NCI-H446 (cell line): ENCODE results near the gene MAPK8IP2.
A peak's percentile ranks its signal among the peaks of the same experiment; 100 is the strongest.
"Not testable (repeated sequence)": the region's sequence is repeated elsewhere in the genome, so short reads cannot be mapped to it uniquely, and the experiment has no call there.

ENCODE experiments used
- DNase-seq, 2 experiments: peaks; one replicate each; lab custom pipeline; 2025; lab: John Stamatoyannopoulos, UW

Gene MAPK8IP2

DNA sequence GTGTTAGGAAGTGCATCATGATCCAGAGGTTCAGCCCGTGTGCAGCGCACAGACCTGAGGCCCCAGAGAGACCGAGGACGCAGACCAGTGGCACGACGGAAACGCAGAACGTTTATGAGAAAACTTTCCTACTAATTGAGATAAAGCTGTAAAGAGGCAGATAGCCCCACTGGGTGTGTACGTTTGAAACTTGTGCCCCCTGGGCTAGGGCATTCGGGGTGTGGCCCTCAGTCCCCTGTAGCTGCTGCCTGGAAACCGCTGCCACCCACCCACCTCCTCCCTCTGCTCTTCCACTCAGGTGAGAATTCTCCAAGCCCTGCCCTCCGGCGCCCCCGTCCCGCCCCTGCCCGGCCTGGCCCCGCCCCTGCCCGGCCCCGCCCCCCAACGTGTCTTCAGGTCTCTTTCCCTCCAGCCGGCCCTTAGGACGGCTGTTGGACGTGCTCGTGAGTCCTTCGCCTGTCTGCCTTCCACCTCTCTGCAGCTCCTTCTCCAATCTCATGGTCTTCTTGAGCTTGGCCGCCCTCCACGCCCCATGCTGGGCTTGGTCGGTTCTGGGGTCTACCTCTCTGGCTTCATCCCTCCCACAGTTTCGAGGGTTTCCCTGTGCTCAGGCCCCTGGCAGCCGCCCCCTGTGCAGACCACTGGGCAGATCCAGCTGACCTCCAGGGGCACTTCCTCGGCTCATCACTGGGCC is 12.1 kb downstream of the MAPK8IP2 start:
- no peak for DNase-seq

DNA sequence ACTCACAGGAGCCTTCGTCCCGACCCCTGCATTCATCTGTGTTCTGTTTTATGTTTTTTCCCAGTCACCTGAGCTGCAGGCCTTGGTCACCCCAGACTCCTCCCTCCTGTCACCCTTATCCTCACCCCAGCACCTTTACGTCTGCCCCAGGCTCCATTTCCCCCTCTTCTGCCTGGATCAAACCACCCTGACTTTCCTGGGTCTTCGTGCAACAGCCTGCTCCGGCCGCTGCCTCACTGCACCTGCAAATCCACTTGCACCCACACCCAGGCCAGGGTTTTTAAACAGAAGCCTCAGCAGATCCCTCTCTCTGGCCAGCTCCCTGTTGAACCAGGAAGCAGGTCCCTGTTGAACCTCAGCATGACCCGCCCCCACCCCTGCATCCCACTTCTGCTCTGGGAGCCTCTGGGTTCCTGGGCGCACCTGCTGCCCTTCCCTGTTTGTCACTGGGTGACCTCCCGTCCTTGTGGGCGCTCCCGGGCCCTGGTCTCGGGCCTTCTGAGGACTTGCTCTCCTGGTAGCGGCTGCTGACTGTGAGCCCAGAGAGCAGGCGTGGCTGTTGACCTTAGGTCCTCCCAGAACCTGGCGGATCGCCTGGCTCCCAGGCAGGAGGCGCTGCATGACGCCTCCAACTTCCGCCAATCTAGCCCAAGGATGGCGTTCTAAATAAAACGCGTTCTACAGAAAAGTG is 12.8 kb downstream of the MAPK8IP2 start:
- DNase-seq, result no peak

DNA sequence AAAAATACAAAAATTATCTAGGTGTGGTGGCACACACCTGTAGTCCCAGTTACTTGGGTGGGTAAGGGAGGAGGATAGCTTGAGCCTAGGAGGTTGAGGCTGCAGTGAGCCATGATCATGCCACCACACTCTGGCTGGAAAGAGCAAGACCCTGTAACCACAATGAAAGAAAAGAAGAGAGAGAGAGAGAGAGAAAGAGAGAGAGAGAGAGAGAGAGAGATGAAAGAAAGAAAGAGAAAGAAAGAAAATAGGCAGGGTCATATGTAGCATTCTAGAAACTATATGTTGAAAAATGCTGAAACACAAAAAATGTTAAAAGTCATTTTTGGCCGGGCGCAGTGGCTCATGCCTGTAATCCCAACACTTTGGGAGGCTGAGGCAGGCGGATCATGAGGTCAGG is 13.7 kb downstream of the MAPK8IP2 start:
- not testable (repeated sequence) for DNase-seq

DNA sequence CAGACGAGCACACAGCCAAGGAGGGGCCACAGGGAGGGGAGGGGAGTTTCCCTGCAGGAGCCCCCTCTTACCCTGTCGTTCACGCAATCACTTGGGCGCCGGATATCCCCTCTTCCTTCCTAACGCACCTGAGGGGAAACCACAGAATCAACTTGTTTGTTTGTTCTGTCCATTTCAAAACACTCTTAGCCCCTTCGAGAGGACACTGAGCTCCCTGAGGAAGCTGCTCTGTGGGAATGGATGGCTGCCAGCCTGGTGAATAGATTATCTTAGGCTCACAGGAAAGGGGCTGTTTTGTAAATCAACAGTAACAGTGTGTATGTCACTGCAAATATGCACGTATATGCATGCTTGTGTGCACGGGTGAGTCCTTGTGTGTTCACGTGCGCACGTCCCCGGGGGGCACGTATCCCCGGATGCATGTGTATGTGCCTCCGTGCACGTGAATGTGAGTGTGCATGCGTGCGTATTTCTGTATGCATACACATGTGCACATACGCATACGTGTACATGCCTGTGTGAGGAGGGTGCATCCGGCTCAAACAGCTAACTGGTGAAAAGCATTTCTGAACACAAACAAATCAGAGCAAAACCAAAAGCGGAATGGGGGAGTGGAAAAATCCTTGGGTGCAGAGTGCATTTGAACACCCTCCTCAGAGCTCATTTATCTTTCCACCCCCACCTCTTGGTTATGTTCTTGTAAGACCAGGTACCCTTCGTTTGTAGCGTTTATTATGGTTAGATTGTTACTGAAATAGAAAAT is 20.2 kb downstream of the MAPK8IP2 start:
- no peak for DNase-seq

DNA sequence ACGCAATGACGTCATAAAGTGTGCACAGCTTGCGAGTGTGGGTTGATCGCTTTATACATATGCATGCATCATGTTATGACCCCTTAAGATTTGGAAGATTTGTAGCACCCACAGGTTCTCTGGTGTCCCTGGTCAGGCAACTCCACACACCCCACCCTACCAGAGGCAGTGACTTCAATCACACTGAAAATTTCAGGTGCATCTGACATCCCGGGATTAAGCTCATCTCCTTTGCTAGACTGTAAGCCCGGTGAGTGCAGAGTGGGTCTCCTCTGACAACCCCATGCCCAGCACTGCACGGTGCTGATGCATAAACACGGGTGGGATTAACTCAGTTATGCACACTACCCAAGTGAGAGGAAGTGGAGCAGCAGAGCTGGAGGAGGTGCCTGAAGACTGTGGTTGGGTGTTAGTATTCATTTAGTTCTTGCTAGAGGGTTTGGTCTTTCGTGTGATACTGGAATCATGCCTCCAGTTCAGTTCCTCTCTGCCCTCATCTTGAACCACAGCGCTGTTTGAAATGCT is 20.8 kb downstream of the MAPK8IP2 start:
- DNase-seq, result no peak

DNA sequence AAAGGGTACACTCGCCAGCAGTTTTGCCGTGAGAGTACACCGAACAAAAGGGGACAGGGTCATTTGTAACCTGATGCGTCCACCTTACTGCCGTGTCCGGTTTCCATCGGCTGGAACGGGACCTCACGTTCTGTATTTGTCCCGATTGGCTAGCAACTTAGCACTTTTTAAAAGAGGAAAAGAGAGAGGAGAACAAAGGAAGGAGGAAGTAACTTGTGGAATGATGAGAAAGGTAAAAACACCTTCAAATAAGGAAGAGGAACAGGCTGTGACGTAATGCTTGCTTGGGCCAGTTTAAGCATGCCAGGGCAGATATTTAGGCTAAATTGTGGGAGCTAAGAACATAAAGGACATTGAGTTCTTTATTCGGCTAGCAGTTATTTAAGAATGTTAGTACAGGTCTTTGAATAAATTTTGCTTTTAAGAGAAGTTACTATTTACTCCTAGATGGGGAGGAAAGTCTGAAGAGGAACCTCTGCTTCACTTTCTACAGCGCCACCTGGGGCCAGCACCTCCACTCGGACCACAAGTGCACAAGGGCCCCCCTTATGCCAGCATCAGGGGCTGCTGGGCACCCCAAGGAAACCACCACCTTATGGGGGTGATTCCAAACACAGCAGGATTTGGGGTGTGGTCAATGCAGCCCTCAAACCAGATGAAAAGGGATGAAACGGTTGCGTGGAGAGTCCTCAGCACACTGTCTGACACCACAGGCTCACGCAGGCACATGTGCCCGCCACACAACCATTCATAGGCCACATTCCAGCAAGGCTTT is 21.5 kb downstream of the MAPK8IP2 start:
- no peak for DNase-seq

DNA sequence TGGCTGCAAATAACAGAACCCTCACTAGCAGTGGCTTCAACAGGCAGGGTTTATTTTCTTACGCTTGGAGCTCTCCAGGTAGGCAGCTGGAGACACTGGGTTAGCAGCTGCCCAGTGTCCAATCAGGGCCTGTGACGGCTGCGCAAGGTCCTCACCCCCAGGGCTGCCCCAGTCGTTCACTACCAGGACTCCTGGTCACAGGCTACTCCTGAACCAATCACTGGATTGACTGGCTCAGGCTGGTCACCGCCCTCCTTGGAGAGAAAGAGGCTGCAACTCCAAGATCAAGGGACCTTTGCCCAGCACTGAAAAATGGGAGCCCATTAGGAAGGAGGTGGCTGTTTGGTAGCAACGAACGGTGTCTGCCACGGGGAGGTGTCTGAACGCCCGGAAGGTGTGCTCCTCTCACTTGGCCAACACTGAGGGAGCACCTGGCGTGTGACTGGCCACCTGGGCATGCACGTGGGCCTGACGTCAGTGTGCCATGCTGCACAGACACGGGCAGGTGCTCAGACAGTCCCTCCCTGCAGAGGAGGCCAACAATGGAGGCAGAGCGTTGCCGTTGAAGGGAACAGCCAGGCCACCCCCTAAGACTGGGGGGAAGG is 22.2 kb downstream of the MAPK8IP2 start:
- DNase-seq, result no peak

DNA sequence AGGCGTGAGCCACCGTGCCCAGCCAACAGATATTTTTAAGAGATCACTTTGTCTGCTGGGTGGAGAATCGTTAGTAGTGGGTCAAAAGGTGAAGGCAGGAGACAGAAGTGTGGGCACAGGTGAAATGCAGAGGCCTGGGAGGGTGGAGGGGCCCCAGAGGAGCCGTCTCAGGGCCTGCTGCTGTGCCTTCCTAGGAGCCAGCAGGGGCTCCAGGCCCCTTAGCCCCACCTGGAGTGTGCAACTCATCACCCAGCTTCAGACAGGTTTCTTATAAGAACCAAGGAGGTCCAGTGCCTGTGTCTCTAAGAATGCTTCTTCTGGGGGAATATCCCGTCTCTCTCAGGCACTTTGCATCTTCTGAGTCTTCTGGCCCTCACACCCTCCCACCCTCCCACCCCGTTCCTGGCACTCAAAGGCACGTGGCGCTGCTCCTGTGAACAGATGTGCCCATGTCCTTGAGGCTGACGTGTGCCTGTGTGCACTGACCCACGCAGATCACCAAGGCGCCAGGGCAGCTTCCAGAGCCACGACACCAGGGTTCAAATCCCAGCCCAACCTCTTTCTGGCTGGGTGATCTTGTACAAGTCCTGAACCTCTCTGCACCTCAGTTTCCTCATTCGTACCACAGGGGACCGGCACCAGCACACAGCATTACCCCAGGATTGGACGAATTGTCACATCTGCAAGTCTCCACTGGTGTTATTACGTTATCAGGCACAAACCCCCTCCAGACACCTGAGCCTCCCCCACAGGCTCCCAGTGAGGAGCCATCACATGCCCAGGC is 23.9 kb downstream of the MAPK8IP2 start:
- DNase-seq, result no peak

DNA sequence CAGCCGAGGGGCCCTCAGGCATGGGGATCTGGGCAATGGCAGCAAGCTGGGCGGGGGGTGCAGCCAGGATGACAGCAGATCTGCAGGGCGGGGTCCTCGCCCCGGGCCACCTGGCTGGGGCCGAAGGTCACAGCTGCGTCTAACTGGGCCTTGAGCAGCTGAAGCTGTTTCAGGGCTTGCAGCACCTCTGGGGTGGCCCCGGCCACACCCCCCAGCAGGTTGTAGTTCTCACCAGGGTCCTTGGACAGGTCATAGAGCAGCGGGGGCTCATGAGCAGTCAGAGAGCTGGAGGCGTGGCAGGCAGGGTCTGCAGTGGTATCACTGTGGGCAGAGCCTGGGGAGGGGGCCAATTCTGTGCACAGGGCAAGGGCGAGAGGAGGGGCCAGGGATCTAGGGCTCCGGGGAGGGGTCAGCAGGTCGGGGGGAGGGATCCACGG is 24.6 kb downstream of the MAPK8IP2 start:
- no peak for DNase-seq

DNA sequence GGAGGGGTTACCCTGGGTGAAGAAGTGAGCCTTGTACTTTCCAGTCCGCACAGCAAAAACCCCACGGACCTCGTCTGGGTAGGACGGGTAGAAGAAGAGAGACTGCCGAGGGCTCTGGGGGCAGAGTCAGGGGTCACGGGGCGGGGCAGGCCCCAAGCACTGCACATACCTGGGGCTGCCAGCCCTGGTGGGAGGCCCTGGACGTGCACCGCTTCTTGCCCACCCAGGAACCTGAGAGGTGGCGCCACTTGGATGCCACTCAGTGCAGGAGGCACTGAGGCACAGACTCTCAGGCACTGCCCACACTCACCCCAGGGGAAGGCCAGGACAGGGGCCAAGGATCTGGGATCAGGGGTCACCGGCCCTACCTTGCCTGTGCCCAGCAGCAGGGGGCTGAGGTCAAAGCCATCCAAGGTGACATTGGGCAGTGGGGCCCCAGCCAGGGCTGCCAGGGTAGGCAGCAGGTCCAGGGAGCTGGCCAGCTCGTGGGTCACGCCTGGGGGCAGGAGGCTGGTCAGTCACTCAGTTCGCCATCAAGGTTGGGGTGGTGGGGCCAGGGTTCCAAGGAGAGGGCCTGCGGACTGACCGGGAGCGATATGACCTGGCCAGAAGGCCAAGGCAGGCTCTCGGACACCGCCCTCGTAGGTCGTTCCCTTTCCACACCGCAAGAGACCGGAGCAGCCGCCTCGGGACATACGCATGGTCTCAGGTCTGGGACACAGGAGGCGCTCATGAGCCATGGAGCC is 25.1 kb downstream of the MAPK8IP2 start:
- DNase-seq, result no peak

DNA sequence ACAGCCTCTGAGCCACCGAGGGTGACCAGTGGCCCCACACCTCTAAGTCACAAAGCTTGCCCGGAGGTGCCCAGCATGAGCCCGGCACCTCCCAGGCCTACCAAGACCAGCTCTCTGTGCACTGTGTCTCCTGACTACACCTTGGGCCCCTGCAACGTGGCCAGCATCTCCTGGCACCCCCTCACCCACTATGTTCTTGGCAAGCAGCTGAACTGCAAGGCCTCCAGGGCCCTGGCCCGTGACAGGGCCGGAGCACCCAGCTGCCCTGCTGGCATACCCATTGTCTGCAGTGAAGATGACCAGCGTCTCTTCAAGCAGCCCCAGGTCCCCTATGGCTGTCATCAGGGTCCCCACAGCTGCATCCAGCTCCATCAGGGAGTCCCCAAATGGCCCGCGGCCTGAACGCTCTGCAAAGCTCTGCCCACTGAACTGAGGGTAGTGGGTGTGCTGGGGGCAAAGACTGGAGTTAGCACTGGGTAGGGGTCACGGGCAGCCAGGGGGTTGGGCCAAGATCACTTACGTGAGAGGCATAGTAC is 25.8 kb downstream of the MAPK8IP2 start:
- no peak for DNase-seq

DNA sequence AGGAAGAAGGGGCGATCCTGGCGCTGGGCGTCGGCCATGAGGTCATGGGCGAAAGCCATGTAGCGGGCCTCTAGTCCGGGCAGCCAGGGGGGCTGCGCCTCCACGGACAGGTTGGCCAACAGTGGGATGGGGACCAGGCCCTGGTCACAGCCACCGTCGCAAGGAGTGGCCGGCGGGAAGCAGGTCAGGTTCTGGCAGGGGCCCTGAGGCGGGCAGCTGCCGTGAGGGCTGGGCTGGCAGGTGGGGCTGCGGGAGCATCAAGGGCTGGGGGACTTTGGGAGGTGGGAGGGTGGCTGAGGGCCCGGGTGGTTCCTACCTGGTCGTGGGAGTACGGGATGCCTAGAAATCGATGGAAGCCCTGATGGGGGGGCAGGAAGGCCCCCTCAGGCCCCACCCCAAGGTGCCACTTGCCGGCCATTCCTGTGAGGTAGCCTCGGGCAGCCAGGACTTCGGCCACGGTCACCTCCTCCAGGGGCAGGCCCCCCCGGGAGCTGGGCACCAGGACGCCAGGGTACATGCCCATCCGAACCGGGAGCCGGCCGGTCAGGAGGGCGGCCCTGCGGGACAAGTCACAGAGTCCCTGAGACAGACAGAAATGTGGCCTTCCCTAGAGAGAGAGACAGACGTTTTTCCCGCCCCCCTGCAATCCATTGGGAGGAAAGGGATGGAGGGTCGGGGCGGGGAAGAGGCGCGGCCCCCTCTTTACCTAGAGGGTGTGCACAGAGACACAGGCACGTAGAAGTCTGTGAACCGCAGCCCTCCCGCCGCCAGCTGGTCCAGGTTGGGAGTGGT is 26.5 kb downstream of the MAPK8IP2 start:
- no peak for DNase-seq

DNA sequence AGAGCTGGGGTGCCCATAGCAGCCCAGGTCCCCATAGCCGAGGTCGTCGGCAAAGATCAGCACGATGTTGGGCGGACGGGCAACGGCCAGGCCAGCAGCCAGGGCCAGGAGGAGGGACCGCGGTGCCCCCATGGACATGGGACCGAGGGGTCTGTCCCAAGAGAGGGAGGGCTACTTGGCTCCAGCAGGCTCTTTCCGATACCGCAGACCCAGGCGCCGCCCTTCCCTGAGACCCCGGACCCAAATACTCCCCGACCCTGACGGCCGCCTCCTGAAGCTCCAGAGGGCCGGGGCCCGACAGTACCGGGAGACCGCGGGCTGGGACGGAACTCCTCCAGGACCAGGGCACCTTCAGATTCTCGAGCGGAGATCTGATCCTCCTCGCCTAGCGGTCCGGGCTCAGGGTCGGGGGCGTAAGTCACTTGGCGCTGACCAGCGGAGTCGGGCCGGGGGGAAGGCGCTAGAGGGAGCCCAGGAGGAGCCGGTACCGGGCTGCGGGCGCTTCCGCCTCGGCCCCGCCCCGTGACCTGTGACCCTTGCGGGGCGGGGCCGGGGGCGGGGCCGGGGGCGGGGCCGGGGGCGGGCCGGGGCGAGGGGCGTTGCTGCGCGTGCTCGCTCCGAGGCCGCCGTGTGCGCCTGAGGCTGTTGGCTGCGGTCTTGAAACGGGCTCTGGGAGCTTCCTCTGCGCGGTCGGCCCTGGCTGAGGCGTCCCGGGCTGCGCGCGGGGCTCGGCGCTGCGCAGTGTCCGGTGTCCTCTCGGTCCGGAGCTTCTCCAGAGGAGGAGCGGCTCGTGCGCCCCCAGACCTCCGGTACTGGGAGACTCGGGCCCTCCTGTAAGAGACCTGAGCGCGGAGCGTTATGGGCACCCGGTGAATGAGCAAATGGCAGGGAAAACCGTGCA is 27.3 kb downstream of the MAPK8IP2 start, which contains the start of gene ARSA:
Gene ARSA, minus strand, starts transcription at position 511 of the 901 bp plus-strand sequence. Its CDS starts 373 bp downstream, at position 138.
- peak; percentile 6 to 80 for DNase-seq

DNA sequence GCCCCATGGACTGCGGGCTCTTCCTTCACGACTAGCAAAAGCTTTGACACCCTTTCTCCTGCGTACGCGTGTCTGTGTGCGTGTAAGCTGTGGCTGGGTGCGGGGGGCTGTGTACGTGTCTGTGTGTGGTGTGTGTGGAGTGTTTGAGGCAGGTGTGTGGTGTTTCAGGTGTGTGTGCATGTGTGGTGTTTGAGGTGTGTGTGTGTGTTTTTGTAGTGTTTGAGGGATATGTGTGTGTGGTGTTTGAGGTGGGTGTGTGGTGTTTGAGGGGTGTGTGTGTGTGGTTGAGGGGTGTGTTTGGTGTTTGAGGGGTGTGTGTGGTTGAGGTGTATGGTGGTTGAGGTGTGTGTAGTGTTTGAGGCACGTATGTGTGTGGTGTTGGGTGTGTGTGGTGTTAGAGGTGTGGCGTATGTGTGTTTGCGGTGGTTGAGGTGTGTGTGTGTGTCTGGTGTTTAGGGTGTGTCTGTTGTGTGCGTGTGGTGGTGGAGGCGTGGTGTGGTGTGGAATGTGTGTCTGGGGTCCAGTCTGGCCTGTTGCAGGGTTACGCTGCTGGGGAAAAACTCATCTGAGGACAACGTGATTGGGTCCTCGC is 28.0 kb downstream of the MAPK8IP2 start:
- no peak for DNase-seq

DNA sequence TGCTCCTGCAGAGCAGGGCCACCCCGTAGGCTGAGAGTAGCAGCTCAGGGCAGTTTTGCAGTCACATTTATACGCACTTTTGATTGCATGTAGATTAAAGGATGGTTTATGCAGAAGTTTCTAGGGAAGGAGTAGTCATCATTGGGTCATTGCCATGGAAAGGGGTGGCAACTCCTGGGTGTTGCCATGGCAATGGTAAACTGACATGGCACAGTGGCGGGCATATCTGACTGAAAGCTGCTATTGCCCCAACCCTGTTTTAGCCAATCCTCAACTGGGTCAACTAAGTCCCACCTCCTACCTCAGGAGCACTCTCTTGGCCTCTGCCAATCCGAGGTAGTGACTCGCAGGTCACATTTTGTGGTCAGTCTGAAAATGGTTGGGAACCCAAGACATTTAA is 29.8 kb downstream of the MAPK8IP2 start:
- DNase-seq, result no peak

DNA sequence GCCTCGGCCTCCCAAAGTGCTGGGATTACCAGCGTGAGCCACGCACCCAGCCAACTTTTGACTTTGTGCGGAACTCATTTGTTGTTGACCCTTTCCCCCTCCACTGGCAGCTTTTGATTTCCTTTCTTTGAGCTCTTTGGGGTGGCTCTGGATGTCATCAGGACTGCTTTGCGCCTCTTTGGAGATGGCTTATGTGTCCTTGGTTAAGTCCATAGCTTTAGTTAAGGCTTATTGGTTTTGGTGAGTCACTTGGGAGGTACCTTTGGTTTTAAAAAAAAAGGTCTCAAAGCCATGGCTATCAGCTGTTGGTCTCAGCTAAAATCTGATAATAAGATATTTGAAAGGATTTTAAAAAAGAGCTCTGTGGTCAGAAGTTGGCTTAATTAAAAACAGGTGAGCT is 32.5 kb downstream of the MAPK8IP2 start:
- no peak for DNase-seq

DNA sequence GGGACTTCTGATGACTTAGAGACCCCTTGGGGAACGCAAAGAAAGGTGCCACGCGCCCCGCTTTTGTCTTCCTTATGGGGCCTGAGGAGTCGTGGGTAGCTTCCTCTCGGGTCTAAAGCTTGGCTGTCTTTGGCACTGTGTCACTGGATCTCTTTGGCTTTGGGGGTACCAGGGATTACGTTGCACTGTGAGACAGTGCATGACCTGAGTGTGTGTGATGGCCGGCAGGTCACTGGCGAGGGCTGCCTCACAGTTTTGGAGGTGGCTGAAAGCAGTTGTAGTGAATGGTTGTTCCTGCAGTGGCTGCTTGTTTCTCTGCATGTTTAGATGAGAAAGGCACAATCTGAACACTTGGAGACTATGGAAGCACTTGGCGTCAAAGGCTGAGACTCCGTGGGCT is 33.2 kb downstream of the MAPK8IP2 start:
- DNase-seq, result no peak
